ENCODE results near the gene GALNT18. TPM values are rescaled to one million over a fixed set of nuclear protein-coding genes. Genes with fewer than 3 reads are reported as not detected.

GALNT18 gene
- total RNA-seq, 2 experiments from 2014 or later: 6.8 to 7.4 TPM

DNA sequence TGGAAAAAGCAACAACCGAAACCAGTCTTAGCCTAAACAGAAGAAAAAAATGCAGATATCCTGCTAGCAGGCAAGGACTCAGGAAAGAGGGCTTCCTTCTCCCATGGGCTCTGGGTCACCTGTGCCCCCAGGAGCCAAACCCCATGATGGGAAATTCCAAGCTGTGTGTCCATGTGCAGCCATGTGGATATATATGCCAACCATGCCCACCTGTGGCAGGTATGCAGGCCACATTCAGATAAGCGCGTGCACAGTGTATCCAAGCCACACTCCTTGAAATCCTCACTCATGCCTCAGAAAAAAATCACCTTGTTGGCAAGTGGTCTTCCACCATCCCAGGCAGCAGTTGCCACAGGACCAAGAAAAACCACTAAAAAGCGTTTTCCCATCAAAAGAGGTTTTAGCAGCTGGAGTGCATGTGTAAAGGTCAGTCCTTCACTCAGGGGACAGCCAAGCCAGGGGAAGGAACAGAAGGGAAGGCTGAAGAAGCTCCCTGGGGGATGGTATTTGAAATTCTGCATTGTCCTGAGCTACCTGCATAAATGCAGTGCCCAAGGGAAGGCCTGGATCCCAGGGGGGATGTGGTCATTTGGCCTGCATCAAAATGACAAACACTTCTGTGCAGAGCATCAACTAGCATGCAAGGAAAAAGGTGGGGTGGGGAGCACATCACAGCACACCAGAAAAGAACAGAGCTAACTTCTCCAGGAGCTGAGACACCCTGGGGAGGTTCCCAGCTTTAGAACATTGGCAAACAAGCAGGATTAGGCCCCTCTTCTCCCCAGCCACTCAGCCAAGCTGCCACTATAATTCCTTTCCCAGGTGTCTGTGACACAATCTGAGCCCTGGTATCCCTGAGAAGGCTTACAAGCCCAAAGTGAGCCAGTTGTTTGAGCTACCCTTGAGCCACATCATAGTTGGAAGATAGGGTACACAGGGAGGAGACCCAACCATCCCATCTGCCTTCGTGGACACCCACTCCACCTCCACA is 76.2 kb downstream of the GALNT18 start:
- Mint-ChIP-seq H3K27ac (no peak overlapping the region), H3K9me3 (no peaks in the 10 kb centered on the region)

DNA sequence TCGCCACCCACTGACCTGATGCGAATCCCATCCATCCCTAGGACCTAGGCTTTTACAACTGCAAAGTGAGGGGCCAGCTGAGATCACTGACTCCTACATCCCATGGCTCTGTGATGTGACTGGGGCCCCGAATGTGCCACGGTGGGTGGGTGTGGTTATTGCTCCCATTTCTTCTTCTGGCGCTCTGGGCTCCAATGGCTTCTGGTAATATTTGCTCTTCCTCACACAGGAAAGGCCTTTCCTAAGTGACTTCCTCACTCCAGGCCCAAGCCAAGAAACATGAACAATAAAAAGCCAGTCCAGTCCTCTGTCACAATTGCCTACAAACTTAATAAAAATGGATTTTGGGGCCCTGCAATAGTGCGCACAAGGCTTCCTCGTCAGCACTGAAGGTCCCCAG is 78.1 kb downstream of the GALNT18 start:
- ATAC-seq (no peak), DNase-seq (no peak)
- no peaks in the 10 kb centered on the region for H3K4me1 Mint-ChIP-seq (ENCODE audit: low read depth)
- ChIA-PET CTCF (no interaction called here), POLR2A (no interaction called here)
- H3K9me3 Mint-ChIP-seq: no peaks in the 10 kb centered on the region
- TF ChIP-seq, protein P1, sequence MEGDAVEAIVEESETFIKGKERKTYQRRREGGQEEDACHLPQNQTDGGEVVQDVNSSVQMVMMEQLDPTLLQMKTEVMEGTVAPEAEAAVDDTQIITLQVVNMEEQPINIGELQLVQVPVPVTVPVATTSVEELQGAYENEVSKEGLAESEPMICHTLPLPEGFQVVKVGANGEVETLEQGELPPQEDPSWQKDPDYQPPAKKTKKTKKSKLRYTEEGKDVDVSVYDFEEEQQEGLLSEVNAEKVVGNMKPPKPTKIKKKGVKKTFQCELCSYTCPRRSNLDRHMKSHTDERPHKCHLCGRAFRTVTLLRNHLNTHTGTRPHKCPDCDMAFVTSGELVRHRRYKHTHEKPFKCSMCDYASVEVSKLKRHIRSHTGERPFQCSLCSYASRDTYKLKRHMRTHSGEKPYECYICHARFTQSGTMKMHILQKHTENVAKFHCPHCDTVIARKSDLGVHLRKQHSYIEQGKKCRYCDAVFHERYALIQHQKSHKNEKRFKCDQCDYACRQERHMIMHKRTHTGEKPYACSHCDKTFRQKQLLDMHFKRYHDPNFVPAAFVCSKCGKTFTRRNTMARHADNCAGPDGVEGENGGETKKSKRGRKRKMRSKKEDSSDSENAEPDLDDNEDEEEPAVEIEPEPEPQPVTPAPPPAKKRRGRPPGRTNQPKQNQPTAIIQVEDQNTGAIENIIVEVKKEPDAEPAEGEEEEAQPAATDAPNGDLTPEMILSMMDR (IDR thresholded peaks at IDR 0.05): no peak
- no peak overlapping the region for H3K4me3 Mint-ChIP-seq
- H3K36me3 Mint-ChIP-seq (ENCODE audit: low read depth): no peaks in the 10 kb centered on the region
- intact Hi-C loops (cut with micrococcal nuclease): no loop called here
- H3K27me3 Mint-ChIP-seq: no peaks in the 10 kb centered on the region
- H3K27ac Mint-ChIP-seq: no peak overlapping the region

More for the DNA sequence above, 76.2 kb downstream of the GALNT18 start:
- DNase-seq: no peak
- H3K4me3 Mint-ChIP-seq: no peak overlapping the region
- H3K36me3 Mint-ChIP-seq (ENCODE audit: low read depth): no peaks in the 10 kb centered on the region
- H3K27me3 Mint-ChIP-seq: no peaks in the 10 kb centered on the region
- intact Hi-C loops (cut with micrococcal nuclease): no loop called here
- ChIA-PET CTCF (no interaction called here), POLR2A (no interaction called here)
- TF ChIP-seq, protein P1 (IDR thresholded peaks at IDR 0.05): no peak
- no peak for ATAC-seq
- H3K4me1 Mint-ChIP-seq (ENCODE audit: low read depth): no peaks in the 10 kb centered on the region

DNA sequence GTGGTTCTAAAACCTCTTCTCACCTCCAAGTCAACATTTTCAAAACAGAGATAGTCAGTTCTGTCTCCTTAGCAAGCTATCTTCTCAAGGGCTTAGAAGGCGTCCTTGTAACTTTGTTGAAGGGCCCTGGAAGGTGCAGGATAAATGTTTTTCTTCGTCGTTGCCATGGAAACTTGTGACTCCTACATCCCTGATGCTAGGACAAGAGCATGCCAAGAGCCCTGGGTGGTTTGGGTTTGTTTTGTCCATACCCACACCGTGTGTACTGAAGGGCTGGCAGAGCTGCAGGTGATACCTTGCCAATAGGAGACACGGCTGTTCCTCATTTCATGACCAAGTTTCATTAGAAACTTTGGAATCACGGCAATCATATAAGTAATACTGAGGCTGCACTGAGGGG is 81.6 kb downstream of the GALNT18 start:
- ATAC-seq: no peak
- Mint-ChIP-seq H3K9me3 (no peaks in the 10 kb centered on the region), H3K27me3 (no peaks in the 10 kb centered on the region), H3K36me3 (ENCODE audit: low read depth) (no peaks in the 10 kb centered on the region), H3K4me1 (ENCODE audit: low read depth) (no peaks in the 10 kb centered on the region), H3K4me3 (no peak overlapping the region), H3K27ac (no peak overlapping the region)
- CTCF ChIA-PET: no interaction called here
- POLR2A ChIA-PET: no interaction called here
- TF ChIP-seq, protein P1 (IDR thresholded peaks at IDR 0.05): no peak
- intact Hi-C loops (cut with micrococcal nuclease): no loop called here
- no peak for DNase-seq

DNA sequence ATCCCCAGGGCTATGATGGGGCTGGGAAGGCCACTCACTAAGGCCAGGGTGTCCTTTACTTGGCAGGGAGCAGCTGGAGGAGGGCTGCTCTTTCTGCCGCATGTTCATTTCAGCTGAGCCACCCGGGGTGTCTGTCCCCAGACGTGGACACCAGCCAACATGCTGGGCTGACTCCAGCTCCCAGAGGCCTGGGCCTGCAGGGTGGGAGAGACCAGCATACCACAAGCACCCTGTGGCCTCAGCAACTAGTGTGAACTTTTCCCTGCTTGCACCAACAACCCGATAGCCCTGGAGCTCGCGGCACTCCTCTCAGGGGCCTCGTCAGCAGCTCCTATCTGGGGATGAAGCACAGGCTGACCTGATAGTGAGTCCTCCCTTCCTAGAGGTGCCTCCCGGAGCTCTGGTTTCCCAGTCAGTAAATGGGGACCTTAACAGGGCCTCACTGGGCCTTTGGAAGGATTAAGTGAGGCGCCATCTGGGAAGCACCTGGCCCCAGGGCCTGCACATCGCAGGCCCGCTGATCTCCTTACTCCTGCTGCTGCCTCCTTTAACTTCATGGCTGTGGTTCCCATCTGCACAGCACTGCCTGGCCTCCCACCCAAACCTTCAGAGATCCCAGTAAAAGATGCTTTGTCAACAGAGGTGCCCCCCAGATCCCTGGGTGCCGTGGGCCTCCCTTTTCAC is 83.4 kb downstream of the GALNT18 start:
- H3K36me3 Mint-ChIP-seq (ENCODE audit: low read depth): no peaks in the 10 kb centered on the region
- H3K27me3 Mint-ChIP-seq: no peaks in the 10 kb centered on the region
- TF ChIP-seq, protein P1 (IDR thresholded peaks at IDR 0.05): no peak
- no peak overlapping the region for H3K27ac Mint-ChIP-seq
- ATAC-seq (no peak), DNase-seq (no peak)
- CTCF ChIA-PET: no interaction called here
- POLR2A ChIA-PET: no interaction called here
- intact Hi-C loops (cut with micrococcal nuclease): no loop called here
- no peaks in the 10 kb centered on the region for H3K9me3 Mint-ChIP-seq
- no peaks in the 10 kb centered on the region for H3K4me1 Mint-ChIP-seq (ENCODE audit: low read depth)
- H3K4me3 Mint-ChIP-seq: no peak overlapping the region

GRCh38 chr11:11537871-11538270 is 83.9 kb downstream of the GALNT18 start:
- TF ChIP-seq, protein P1 (IDR thresholded peaks at IDR 0.05): no peak
- Mint-ChIP-seq H3K27ac (no peak overlapping the region), H3K4me1 (ENCODE audit: low read depth) (no peaks in the 10 kb centered on the region), H3K9me3 (no peaks in the 10 kb centered on the region), H3K4me3 (no peak overlapping the region), H3K27me3 (no peaks in the 10 kb centered on the region), H3K36me3 (ENCODE audit: low read depth) (no peaks in the 10 kb centered on the region)
- CTCF ChIA-PET: no interaction called here
- intact Hi-C loops (cut with micrococcal nuclease): no loop called here
- ATAC-seq (no peak), DNase-seq (no peak)
- POLR2A ChIA-PET: no interaction called here
